Liver (tissue), 9 donors: ENCODE data around the gene RTCB. TPM values are rescaled to one million over a fixed set of nuclear protein-coding genes. Genes with fewer than 3 reads are reported as not detected.

Experiments
- DNase-seq: peaks from one replicate; pipeline ENCODE4 v3.0.0-alpha.2; 2017; ENCODE audit warnings: low spot score
- H3K27ac ChIP-seq, 2 donors: one replicate each; pipeline ENCODE4 v1.7.0; 2013; ENCODE audit warnings: inconsistent platforms in 2 of 2, low read length in 2 of 2, control low read depth in 1 of 2, low read depth in 1 of 2, mild to moderate bottlenecking in 1 of 2
- H3K27me3 ChIP-seq, 4 donors: one replicate each; pipeline versions ENCODE4 v1.6.1 to v1.7.0; 2013; ENCODE audit warnings: low read length in 3 of 4, inconsistent platforms in 1 of 4, mild to moderate bottlenecking in 1 of 4, moderate library complexity in 1 of 4; ENCODE audit not compliant: control insufficient read depth in 4 of 4, insufficient read depth in 4 of 4
- H3K36me3 ChIP-seq, 4 donors: one replicate each; pipeline versions ENCODE4 v1.6.1 to v1.7.0; 2013; ENCODE audit warnings: low read length in 3 of 4, mild to moderate bottlenecking in 3 of 4, low read depth in 1 of 4, moderate library complexity in 1 of 4; ENCODE audit not compliant: control insufficient read depth in 4 of 4, insufficient read depth in 3 of 4
- H3K4me1 ChIP-seq, 4 donors: one replicate each; pipeline versions ENCODE4 v1.6.1 to v1.7.0; 2013; ENCODE audit warnings: low read length in 3 of 4, mild to moderate bottlenecking in 3 of 4, moderate library complexity in 1 of 4; ENCODE audit not compliant: control insufficient read depth in 4 of 4, insufficient read depth in 4 of 4
- H3K4me3 ChIP-seq, 3 donors: one replicate each; pipeline versions ENCODE4 v1.6.1 to v1.7.0; 2013; ENCODE audit warnings: low read length in 3 of 3, control low read depth in 1 of 3, low read depth in 1 of 3, mild to moderate bottlenecking in 1 of 3
- H3K9ac ChIP-seq, 2 donors: one replicate each; pipeline ENCODE4 v1.7.0; 2013; ENCODE audit warnings: low read length in 2 of 2, mild to moderate bottlenecking in 2 of 2, moderate library complexity in 2 of 2, control low read depth in 1 of 2, low read depth in 1 of 2
- H3K9me3 ChIP-seq, 4 donors: one replicate each; pipeline versions ENCODE4 v1.6.1 to v1.7.0; 2013; ENCODE audit warnings: low read length in 3 of 4; ENCODE audit not compliant: control insufficient read depth in 4 of 4
- CTCF ChIP-seq: fragments of 150-350 bp; IDR thresholded peaks from 2 replicates; pipeline ENCODE4 v1.5.1; 2017; ENCODE audit warnings: improper control_type of control experiment, low read depth, low read length; ENCODE audit not compliant: missing input control
- EGR1 ChIP-seq, 2 donors: IDR thresholded peaks; 2 replicates each; pipeline ENCODE4 v1.6.1; 2016 to 2018; ENCODE audit warnings: antibody characterized with exemption in 2 of 2, low read depth in 2 of 2
- GABPA ChIP-seq, 2 donors: IDR thresholded peaks in 1 of 2; conservative IDR thresholded peaks in 1 of 2; 2 replicates each; pipeline ENCODE4 v1.6.1; 2016; ENCODE audit warnings: antibody characterized with exemption in 2 of 2, mild to moderate bottlenecking in 1 of 2, moderate library complexity in 1 of 2
- HNF4A ChIP-seq, 2 donors: conservative IDR thresholded peaks; 2 replicates each; pipeline ENCODE4 v1.6.1; 2016; ENCODE audit warnings: antibody characterized with exemption in 2 of 2, mild to moderate bottlenecking in 2 of 2
- MAX ChIP-seq: IDR thresholded peaks from 2 replicates; pipeline ENCODE4 v1.6.1; 2016; ENCODE audit warnings: antibody characterized with exemption
- NR2F2 ChIP-seq: IDR thresholded peaks from 2 replicates; pipeline ENCODE4 v1.6.1; 2016; ENCODE audit warnings: antibody characterized with exemption
- RAD21 ChIP-seq, 2 donors: IDR thresholded peaks; 2 replicates each; pipeline ENCODE4 v1.6.1; 2016; ENCODE audit warnings: antibody characterized with exemption in 2 of 2, mild to moderate bottlenecking in 2 of 2
- REST ChIP-seq: IDR thresholded peaks from 2 replicates; pipeline ENCODE4 v1.6.1; 2016; ENCODE audit warnings: antibody characterized with exemption, mild to moderate bottlenecking
- SP1 ChIP-seq: IDR thresholded peaks from 2 replicates; pipeline ENCODE4 v1.6.1; 2018; ENCODE audit warnings: antibody characterized with exemption, mild to moderate bottlenecking
- TAF1 ChIP-seq: conservative IDR thresholded peaks from 2 replicates; pipeline ENCODE4 v1.6.1; 2016; ENCODE audit warnings: antibody characterized with exemption, mild to moderate bottlenecking
- YY1 ChIP-seq: IDR thresholded peaks from 2 replicates; pipeline ENCODE4 v1.6.1; 2016; ENCODE audit warnings: antibody characterized with exemption, mild to moderate bottlenecking
- WGBS: extraction: QIAGEN DNeasy Blood & Tissue Kit; methylation state at CpG from one replicate; pipeline ENCODE4 v1.1.7; 2013; 5-methylcytosine and 5-hydroxymethylcytosine counted together
- polyA plus RNA-seq, 2 donors: library from polyadenylated mRNA; stranded (reverse) in 1 of 2; unstranded in 1 of 2; fragments of 200-250 nt in 1 of 2; fragments of >200 nt in 1 of 2; fragmentation: Nextera tagmentation in 1 of 2; extraction: Ambion mirVana in 1 of 2; gene quantifications; one replicate each; pipeline versions ENCODE4 v1.2.1 to v1.2.3, GENCODE V29; 2013 to 2015
- total RNA-seq, 2 donors: library from RNA; depleted of rRNA; stranded (reverse); fragments of >200 nt; gene quantifications; one replicate each; pipeline ENCODE4 v1.2.3, GENCODE V29; 2014
- donor health status: healthy.
- donor health status: healthy.
- donor health status: healthy.
- donor health status: healthy.
- donor health status: healthy.

Gene RTCB
- total and polyA plus RNA-seq, 4 donors: 36.7 to 76.7 (median 46.3) TPM

- H3K27me3 ChIP-seq: no peaks in the 10 kb centered on the region
- no peak overlapping the region for H3K27ac ChIP-seq
- peaks cover 0 to 4% (median 2%) of the 10 kb centered on the region in 4 donors for H3K4me1 ChIP-seq
- 83% methylated on average over 2 of the region's 2 CpGs for WGBS
- DNase-seq: no peak
- no peaks in the 10 kb centered on the region for H3K9me3 ChIP-seq
- H3K36me3 ChIP-seq: peaks cover 17 to 69% (median 54%) of the 10 kb centered on the region in 4 donors
- no peak for TF ChIP-seq REST
- TF ChIP-seq EGR1 (IDR thresholded peaks at IDR 0.05; ENCODE audit: low read depth in 2 of 2): no peak
- no peak for TF ChIP-seq RAD21 (IDR thresholded peaks at IDR 0.05)
- no peak for TF ChIP-seq YY1
- no peak for TF ChIP-seq CTCF
- no peak for TF ChIP-seq MAX
- no peak for TF ChIP-seq HNF4A (conservative IDR thresholded peaks at IDR 0.05)
- H3K9ac ChIP-seq: no peak overlapping the region
- no peak overlapping the region for H3K4me3 ChIP-seq
These were observed 8.0 kb downstream of the RTCB start for GRCh38 chr22:32404021-32404420.

GRCh38 chr22:32401486-32401885 lies 10.6 kb downstream of the RTCB start:
- 74% methylated on average over 4 of the region's 4 CpGs for WGBS
- DNase-seq: no peak
- Histone ChIP-seq H3K36me3 (peaks cover 19 to 77% (median 53%) of the 10 kb centered on the region in 4 donors), H3K27me3 (no peaks in the 10 kb centered on the region), H3K4me3 (no peak overlapping the region), H3K4me1 (no peaks in the 10 kb centered on the region), H3K9me3 (no peaks in the 10 kb centered on the region), H3K27ac (no peak overlapping the region), H3K9ac (no peak overlapping the region)
- TF ChIP-seq REST (no peak), SP1 (no peak), NR2F2 (no peak), GABPA (IDR thresholded peaks at IDR 0.05 in 1 of 2, conservative IDR thresholded peaks at IDR 0.05 in 1 of 2) (no peak), MAX (no peak), TAF1 (no peak)
